ENCODE results near the gene NT5DC4.

NT5DC4 gene

GRCh38 chr2:112723995-112724394 is 3.2 kb downstream of the NT5DC4 start:
- no peak for DNase-seq

GRCh38 chr2:112724591-112725525 is 4.0 kb downstream of the NT5DC4 start:
- DNase-seq = no peak

- DNase-seq = no peak
Observed at GRCh38 chr2:112725545-112726457, 5.0 kb downstream of the NT5DC4 start.

GRCh38 chr2:112726487-112727190 is 5.8 kb downstream of the NT5DC4 start:
- DNase-seq = peak; percentile 79

- no peak for DNase-seq
Observed at GRCh38 chr2:112727276-112728028, 6.6 kb downstream of the NT5DC4 start.

GRCh38 chr2:112728029-112728362 is 7.2 kb downstream of the NT5DC4 start:
- DNase-seq = no peak

GRCh38 chr2:112728378-112729175 is 7.8 kb downstream of the NT5DC4 start:
- no peak for DNase-seq

- DNase-seq = no peak
Observed at GRCh38 chr2:112730216-112730615, 9.4 kb downstream of the NT5DC4 start.

- no peak for DNase-seq
Observed at GRCh38 chr2:112730791-112731190, 10.0 kb downstream of the NT5DC4 start.

GRCh38 chr2:112731479-112731878 is 10.7 kb downstream of the NT5DC4 start:
- no peak for DNase-seq

- DNase-seq = no peak
Observed at GRCh38 chr2:112733456-112733855, 12.6 kb downstream of the NT5DC4 start.

GRCh38 chr2:112733871-112734270 is 13.1 kb downstream of the NT5DC4 start:
- DNase-seq = no peak

- DNase-seq = no peak
Observed at GRCh38 chr2:112737542-112738232, 16.9 kb downstream of the NT5DC4 start.

- DNase-seq = no peak
Observed at GRCh38 chr2:112740527-112740926, 19.7 kb downstream of the NT5DC4 start.

- peak; percentile 71 for DNase-seq
Observed at GRCh38 chr2:112749755-112750559, 29.1 kb downstream of the NT5DC4 start.

- DNase-seq = peak; percentile 40
Observed at GRCh38 chr2:112750560-112750843, 29.7 kb downstream of the NT5DC4 start.

GRCh38 chr2:112751451-112752197 is 30.8 kb downstream of the NT5DC4 start:
- DNase-seq = no peak

- DNase-seq = no peak
Observed at GRCh38 chr2:112752667-112753066, 31.8 kb downstream of the NT5DC4 start.

- DNase-seq = no peak
Observed at GRCh38 chr2:112754564-112754963, 33.7 kb downstream of the NT5DC4 start.
